ENCODE measurements around the gene LMO7.

Gene LMO7

GRCh38 chr13:75879656-75880055 lies 243.5 kb downstream of the LMO7 start:
- DNase-seq (ENCODE audit: low read depth, low spot score), result no peak

- peak; percentile 63 for DNase-seq (ENCODE audit: low read depth, low spot score)
These were observed 245.1 kb downstream of the LMO7 start for GRCh38 chr13:75881109-75881775.

- DNase-seq (ENCODE audit: low read depth, low spot score), result no peak
These were observed 246.1 kb downstream of the LMO7 start for GRCh38 chr13:75882261-75882660.

GRCh38 chr13:75889427-75889826 lies 253.3 kb downstream of the LMO7 start:
- no peak for DNase-seq (ENCODE audit: low read depth, low spot score)

GRCh38 chr13:75895168-75895567 lies 259.0 kb downstream of the LMO7 start:
- DNase-seq (ENCODE audit: low read depth, low spot score), result no peak

- peak; percentile 13 for DNase-seq (ENCODE audit: low read depth, low spot score)
These were observed 260.1 kb downstream of the LMO7 start for GRCh38 chr13:75896271-75896670.

GRCh38 chr13:75897386-75897785 lies 261.3 kb downstream of the LMO7 start:
- DNase-seq (ENCODE audit: low read depth, low spot score), result no peak

GRCh38 chr13:75901501-75901900 lies 265.4 kb downstream of the LMO7 start:
- no peak for DNase-seq (ENCODE audit: low read depth, low spot score)

GRCh38 chr13:75902166-75903104 lies 266.3 kb downstream of the LMO7 start:
- DNase-seq (ENCODE audit: low read depth, low spot score), result no peak

GRCh38 chr13:75904012-75904411 lies 267.9 kb downstream of the LMO7 start:
- DNase-seq (ENCODE audit: low read depth, low spot score), result no peak

- no peak for DNase-seq (ENCODE audit: low read depth, low spot score)
These were observed 270.2 kb downstream of the LMO7 start for GRCh38 chr13:75906315-75906714.

- no peak for DNase-seq (ENCODE audit: low read depth, low spot score)
These were observed 270.9 kb downstream of the LMO7 start for GRCh38 chr13:75907044-75907443.

- DNase-seq (ENCODE audit: low read depth, low spot score), result peak; percentile 7
These were observed 272.0 kb downstream of the LMO7 start for GRCh38 chr13:75908141-75908540.
